ENCODE measurements around the gene ZFPL1.

The ZFPL1 gene

DNA sequence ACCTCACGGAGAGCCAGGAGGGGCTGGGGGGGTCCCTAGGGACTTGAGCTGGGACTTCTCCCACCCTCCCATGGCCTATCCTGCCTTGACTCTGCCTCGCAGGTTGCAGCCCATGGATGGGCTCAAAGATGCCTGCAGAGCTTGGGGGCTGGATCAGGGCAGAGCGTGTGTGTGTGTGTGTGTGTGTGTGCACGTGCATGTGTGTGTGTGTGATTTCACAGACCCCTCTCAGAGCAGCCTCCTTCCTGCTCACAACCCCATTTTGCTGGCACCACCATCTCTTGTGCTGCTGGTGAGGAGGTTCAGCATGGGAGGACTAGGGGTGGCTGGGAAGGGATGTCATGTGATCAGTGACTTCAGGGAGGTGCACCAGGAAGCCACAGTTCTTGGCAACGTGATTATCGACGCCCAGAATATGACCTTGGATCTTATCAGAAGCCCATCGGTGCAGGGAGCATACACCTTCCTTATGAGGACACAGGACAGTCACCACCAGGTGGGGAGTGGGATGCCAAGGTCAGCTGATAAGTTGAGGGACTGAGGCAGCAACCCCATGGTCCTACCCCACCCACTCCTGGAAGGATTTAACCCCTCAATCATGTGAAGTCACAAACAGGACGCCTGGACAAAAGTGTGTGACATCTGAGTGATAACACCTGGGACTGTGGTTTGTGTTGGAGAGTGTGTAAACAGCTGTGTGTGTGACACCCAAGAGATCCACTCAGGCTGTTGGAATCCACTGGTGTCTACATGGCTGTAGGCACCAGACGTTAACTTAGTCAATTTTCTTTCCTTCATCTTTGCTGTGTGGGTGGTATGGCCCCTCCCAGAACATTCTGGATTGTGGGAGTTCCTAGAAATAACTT, 23.8 kb upstream of the ZFPL1 start:
- in situ Hi-C loops (cut with HindIII; ENCODE audit: low sequenced_read_pairs), result no loop called here

DNA sequence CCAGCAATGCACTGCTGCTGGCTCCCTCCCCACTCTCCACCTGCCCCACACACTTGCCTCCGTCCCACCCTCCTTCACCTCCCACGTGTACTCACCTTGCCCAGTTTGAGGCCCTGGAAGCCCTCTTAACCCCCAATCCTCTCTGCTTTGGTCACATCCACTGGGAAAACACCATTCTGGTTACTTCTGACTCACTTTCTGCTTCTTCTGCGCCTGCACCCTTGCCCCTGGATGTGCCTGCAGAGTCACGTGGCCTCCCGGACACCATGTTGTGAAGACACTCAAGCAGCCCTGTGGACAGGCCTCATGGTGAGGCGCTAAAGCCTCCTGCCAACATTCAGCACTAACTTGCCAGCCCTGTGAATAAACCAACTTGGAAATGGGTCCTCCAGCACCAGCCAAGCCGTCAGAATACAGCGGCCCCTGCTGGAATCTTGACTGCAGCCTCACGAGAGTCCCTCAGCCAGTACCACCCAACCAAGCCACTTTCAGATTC, 23.1 kb upstream of the ZFPL1 start:
- in situ Hi-C loops (cut with HindIII; ENCODE audit: low sequenced_read_pairs), result no loop called here

- in situ Hi-C loops (cut with HindIII; ENCODE audit: low sequenced_read_pairs), result no loop called here
These were observed 20.5 kb upstream of the ZFPL1 start for GRCh38 chr11:65063532-65063931.

GRCh38 chr11:65064847-65065240, 19.2 kb upstream of the ZFPL1 start:
- in situ Hi-C loops (cut with HindIII; ENCODE audit: low sequenced_read_pairs), result no loop called here

GRCh38 chr11:65065851-65066250, 18.2 kb upstream of the ZFPL1 start:
- in situ Hi-C loops (cut with HindIII; ENCODE audit: low sequenced_read_pairs), result no loop called here

DNA sequence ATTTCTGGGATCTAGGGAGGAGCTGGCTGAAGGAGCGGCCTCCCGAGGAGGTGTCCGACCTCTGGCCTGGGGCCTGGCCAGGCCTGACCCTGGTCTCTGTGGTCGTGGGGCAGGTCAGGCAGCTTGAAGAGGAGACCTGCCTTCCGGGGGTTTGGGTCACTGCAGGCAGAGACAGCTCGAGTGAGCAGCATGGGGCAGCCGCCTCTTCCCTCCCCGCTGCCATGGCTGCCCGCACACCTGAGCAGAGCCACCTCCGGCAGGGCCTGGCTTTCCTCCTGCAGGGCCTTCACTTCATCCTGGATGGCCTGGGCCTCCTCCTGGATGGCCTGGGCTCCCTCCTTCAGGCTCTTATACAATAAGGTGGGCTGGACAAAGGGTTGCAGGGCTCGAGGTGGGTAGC, 17.7 kb upstream of the ZFPL1 start:
- in situ Hi-C loops (cut with HindIII; ENCODE audit: low sequenced_read_pairs), result no loop called here

DNA sequence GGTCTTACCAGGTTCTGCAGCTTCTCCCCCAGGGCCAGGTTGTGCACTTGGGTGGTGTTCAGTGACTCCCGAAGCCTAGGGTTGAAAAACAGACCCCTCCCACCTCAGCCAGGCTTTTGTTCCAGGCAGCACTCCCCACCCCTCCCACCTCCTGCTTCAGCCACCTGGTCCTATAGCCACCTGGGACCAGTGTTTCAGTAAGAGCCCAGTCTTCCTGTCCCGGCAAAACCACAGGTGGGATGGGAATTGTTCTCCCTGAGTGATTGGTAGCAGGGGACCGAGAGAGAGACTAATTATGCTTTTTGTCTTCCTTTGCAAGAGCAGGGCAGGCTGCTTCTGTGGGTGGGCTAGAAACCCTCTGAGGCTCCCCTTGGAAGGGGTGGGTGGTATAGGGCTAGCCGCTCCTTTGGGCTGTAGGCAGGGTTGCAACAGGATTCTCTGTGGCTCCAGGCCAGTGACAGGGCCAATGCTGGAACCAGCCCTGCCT, 17.2 kb upstream of the ZFPL1 start:
- in situ Hi-C loops (cut with HindIII; ENCODE audit: low sequenced_read_pairs), result no loop called here

- in situ Hi-C loops (cut with HindIII; ENCODE audit: low sequenced_read_pairs), result no loop called here
These were observed 16.6 kb upstream of the ZFPL1 start for GRCh38 chr11:65067446-65067845.

GRCh38 chr11:65069217-65069616, 14.8 kb upstream of the ZFPL1 start:
- in situ Hi-C loops (cut with HindIII; ENCODE audit: low sequenced_read_pairs), result no loop called here

DNA sequence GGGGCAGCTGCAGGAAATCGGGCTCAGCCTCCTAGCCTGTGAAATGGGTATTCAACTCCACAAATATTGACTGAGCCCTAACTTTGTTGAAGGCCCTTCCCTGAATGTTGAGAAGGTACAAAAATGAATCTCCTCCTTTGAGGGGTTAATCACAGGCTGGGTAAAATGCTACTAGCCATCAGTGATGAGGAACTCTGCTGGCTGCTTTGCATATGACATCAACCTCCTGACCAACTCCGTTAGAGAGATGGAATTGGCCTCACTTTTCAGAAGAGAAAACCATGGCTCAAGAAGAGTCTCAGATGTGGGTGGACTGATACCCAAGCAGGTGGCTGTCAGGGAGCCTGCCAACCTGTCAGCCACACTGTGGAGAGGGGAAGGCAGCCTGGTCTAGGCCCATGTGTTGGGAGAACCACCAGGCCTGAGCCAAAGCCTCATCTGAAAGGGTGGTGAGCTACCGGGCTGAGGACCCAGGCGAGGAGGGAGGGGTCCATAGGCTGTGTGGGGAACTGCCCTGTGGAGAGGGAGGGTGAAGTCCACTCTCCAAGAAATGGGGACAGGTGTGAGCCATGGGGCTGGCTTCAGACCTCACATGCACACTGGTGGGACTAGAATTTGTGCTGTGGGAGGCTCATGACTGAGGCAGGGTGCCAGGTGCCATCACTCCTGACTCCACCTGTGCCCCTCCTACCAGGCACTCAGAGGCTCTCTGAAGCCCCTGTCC, 12.0 kb upstream of the ZFPL1 start:
- in situ Hi-C loops (cut with HindIII; ENCODE audit: low sequenced_read_pairs), result no loop called here

DNA sequence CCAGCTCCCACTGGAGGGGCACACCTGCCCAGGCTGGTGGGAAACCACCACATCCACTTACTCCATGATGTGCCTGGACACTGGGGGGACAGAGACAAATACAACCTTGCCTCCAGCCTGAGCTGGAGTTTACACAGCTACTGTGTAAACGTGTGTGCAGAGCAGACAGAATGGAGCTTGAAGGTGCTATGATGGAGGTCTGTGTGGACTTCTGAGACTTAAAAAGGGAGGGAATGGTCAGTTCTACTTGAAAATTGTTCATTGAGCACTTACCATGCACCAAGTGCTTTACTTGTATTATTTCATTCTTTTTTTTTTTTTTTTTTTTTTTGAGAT, 11.4 kb upstream of the ZFPL1 start:
- in situ Hi-C loops (cut with HindIII; ENCODE audit: low sequenced_read_pairs), result no loop called here

DNA sequence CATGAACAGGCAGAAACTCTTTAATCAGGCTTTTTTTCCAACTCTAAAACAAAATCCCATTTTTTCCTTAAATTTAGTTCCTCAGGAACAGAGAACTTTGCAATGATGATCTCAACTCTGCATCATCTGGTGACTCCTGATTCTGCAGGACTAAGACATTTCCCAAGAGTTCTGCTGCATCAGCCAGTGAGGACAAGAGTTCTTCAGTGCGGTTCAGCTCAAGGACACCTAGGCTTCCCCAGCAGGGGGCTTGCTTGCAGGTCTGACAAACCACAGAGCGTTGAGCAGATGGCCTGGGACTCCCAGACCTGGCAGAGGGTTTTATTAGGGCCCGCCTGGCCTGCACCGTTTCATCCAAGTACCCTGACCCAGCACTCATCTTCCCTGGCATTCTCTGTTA, 6.6 kb upstream of the ZFPL1 start:
- in situ Hi-C loops (cut with HindIII; ENCODE audit: low sequenced_read_pairs), result no loop called here

- in situ Hi-C loops (cut with HindIII; ENCODE audit: low sequenced_read_pairs), result no loop called here
These were observed 5.9 kb upstream of the ZFPL1 start for GRCh38 chr11:65078151-65078550.

- in situ Hi-C loops (cut with HindIII; ENCODE audit: low sequenced_read_pairs), result no loop called here
These were observed 5.2 kb upstream of the ZFPL1 start for GRCh38 chr11:65078786-65079342.

DNA sequence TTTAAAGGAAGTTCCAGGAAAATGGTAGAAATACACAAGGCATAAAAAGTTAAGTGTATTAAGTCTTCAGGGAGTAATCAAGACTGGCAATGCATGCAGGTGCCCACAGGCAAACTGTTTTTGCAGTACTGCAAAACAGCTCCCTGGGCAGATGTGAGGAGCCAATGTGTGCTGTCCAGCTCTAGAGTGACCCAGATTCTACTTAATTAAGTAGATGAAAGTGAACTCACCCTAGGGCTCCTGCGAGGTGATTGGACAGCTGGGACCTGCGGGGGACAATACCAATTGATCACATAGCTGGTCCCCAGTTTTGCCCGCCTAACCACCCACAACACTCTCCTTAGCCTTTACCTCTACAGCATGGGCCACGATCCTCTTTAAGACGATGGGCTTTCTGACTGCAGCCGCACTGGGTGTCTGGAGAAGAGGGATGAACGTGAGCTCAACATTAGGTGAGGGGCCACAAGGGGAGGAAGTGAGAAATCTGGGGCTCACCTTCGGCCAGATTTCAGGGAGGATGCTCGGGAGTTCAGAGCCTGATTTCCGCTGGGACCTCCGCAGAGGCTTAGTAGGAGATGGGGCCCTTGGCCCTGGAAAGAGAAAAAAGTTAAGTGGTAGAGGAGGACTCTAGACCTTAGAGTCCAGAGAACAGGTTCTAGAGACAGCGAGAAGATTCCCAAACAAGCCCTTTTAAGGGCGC, 738 bp upstream of the ZFPL1 start:
- in situ Hi-C loops (cut with HindIII; ENCODE audit: low sequenced_read_pairs), result no loop called here

GRCh38 chr11:65084598-65085375, 765 bp downstream of the ZFPL1 start:
- in situ Hi-C loops (cut with HindIII; ENCODE audit: low sequenced_read_pairs), result no loop called here

DNA sequence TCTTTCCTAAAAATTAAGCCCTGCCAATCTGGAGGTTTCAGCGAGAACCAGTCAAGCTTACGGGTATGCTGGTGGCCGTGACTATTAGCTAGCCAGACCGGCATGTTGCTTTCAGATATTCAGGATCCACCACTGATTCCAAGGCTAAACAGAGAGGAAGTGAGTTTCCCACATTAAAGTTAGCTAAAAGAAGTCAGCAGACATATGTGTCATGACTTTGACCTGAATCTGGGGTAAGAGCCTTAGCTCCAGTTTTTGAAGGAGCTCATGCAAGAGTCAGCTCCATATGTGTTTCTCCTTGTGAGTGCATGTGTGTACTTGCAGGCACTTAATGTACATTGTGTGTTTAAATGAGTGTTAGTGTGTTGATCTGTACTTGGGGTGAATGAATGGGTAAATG, 1.4 kb downstream of the ZFPL1 start:
- in situ Hi-C loops (cut with HindIII; ENCODE audit: low sequenced_read_pairs), result no loop called here

- in situ Hi-C loops (cut with HindIII; ENCODE audit: low sequenced_read_pairs), result no loop called here
These were observed 2.8 kb downstream of the ZFPL1 start for GRCh38 chr11:65086809-65087208.

- in situ Hi-C loops (cut with HindIII; ENCODE audit: low sequenced_read_pairs), result no loop called here
These were observed 3.2 kb downstream of the ZFPL1 start for GRCh38 chr11:65087216-65087615.

DNA sequence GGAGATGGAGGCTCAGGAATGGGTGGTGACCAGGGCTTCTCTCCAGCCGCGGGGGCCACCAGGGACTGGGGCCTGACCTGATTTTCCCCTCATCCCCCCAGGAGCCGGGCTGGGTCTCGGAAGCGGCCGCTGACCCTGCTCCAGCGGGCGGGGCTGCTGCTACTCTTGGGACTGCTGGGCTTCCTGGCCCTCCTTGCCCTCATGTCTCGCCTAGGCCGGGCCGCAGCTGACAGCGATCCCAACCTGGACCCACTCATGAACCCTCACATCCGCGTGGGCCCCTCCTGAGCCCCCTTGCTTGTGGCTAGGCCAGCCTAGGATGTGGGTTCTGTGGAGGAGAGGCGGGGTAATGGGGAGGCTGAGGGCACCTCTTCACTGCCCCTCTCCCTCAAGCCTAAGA, 3.8 kb downstream of the ZFPL1 start:
- in situ Hi-C loops (cut with HindIII; ENCODE audit: low sequenced_read_pairs), result no loop called here

Data from DLD1 (cell line).